ENCODE results near the gene LCNL1.

Gene LCNL1

GRCh38 chr9:136953771-136954269 lies 29.0 kb upstream of the LCNL1 start:
- DNase-seq (ENCODE audit: insufficient read length, low spot score) (no peak), FAIRE-seq (no peak)
- TF ChIP-seq CTCF (IDR thresholded peaks at IDR 0.05; ENCODE audit: insufficient read depth, missing control alignments), result no peak

- DNase-seq (ENCODE audit: insufficient read length, low spot score) (no peak), FAIRE-seq (no peak)
- TF ChIP-seq CTCF (IDR thresholded peaks at IDR 0.05; ENCODE audit: insufficient read depth, missing control alignments), result no peak
These were observed 28.3 kb upstream of the LCNL1 start for GRCh38 chr9:136954270-136955083.

- DNase-seq (ENCODE audit: insufficient read length, low spot score) (no peak), FAIRE-seq (no peak)
- no peak for TF ChIP-seq CTCF (IDR thresholded peaks at IDR 0.05; ENCODE audit: insufficient read depth, missing control alignments)
These were observed 27.4 kb upstream of the LCNL1 start for GRCh38 chr9:136955202-136955942.

GRCh38 chr9:136955943-136956335 lies 26.9 kb upstream of the LCNL1 start:
- DNase-seq (ENCODE audit: insufficient read length, low spot score), result no peak
- TF ChIP-seq CTCF (IDR thresholded peaks at IDR 0.05; ENCODE audit: insufficient read depth, missing control alignments), result no peak
- FAIRE-seq, result no peak

GRCh38 chr9:136956604-136957003 lies 26.2 kb upstream of the LCNL1 start:
- FAIRE-seq (no peak), DNase-seq (ENCODE audit: insufficient read length, low spot score) (no peak)
- no peak for TF ChIP-seq CTCF (IDR thresholded peaks at IDR 0.05; ENCODE audit: insufficient read depth, missing control alignments)

GRCh38 chr9:136957461-136957860 lies 25.3 kb upstream of the LCNL1 start:
- no peak for DNase-seq (ENCODE audit: insufficient read length, low spot score)
- FAIRE-seq, result no peak
- no peak for TF ChIP-seq CTCF (IDR thresholded peaks at IDR 0.05; ENCODE audit: insufficient read depth, missing control alignments)

GRCh38 chr9:136957901-136958300 lies 24.9 kb upstream of the LCNL1 start:
- no peak for TF ChIP-seq CTCF (IDR thresholded peaks at IDR 0.05; ENCODE audit: insufficient read depth, missing control alignments)
- DNase-seq (ENCODE audit: insufficient read length, low spot score) (no peak), FAIRE-seq (no peak)
